Smooth muscle cell (in vitro differentiated cells): Measurements from ENCODE around the gene TMEM108. TPM values are rescaled to one million over a fixed set of nuclear protein-coding genes. Genes with fewer than 3 reads are reported as not detected.

Experiments
- DNase-seq: peaks from one replicate; lab custom pipeline; 2025; ENCODE audit not compliant: unreplicated experiment; lab: John Stamatoyannopoulos, UW
- H2AFZ ChIP-seq: fragments of 200-600 bp; sonication (generic); 2 replicates; pipeline ENCODE4 v1.6.0; 2016; ENCODE audit warnings: antibody characterized with exemption, low read depth, mild to moderate bottlenecking
- H3F3A ChIP-seq: fragments of 200-600 bp; sonication (generic); 2 replicates; pipeline ENCODE4 v1.6.0; 2017; ENCODE audit warnings: antibody characterized with exemption, low read depth
- H3K27ac ChIP-seq: fragments of 200-600 bp; sonication (generic); 2 replicates; pipeline ENCODE4 v1.5.1; 2016; ENCODE audit warnings: low read depth, mild to moderate bottlenecking
- H3K27me3 ChIP-seq: fragments of 200-600 bp; sonication (generic); 2 replicates; pipeline ENCODE4 v1.6.1; 2016; ENCODE audit warnings: low read depth, mild to moderate bottlenecking
- H3K36me3 ChIP-seq: fragments of 200-600 bp; sonication (generic); 2 replicates; pipeline ENCODE4 v1.5.1; 2016; ENCODE audit warnings: low read depth
- H3K4me1 ChIP-seq: fragments of 200-600 bp; sonication (generic); 2 replicates; pipeline ENCODE4 v1.5.1; 2016; ENCODE audit warnings: low read depth
- H3K4me2 ChIP-seq: fragments of 200-600 bp; sonication (generic); 2 replicates; pipeline ENCODE4 v1.6.0; 2016; ENCODE audit warnings: mild to moderate bottlenecking
- H3K4me3 ChIP-seq: fragments of 200-600 bp; sonication (generic); 2 replicates; pipeline ENCODE4 v1.5.1; 2016; ENCODE audit warnings: mild to moderate bottlenecking
- H3K79me2 ChIP-seq: fragments of 200-600 bp; sonication (generic); 2 replicates; pipeline ENCODE4 v1.6.0; 2016; ENCODE audit warnings: low read depth, mild to moderate bottlenecking
- H3K9ac ChIP-seq: fragments of 200-600 bp; sonication (generic); 2 replicates; pipeline ENCODE4 v1.6.0; 2016; ENCODE audit warnings: low read depth
- H3K9me3 ChIP-seq: fragments of 200-600 bp; sonication (generic); replicated peaks from 2 replicates; pipeline ENCODE4 v1.5.1; 2016; ENCODE audit warnings: low read depth
- H4K20me1 ChIP-seq: fragments of 200-600 bp; sonication (generic); 2 replicates; pipeline ENCODE4 v1.6.0; 2016; ENCODE audit warnings: low read depth
- CTCF ChIP-seq: fragments of 200-600 bp; sonication (generic); IDR thresholded peaks from 2 replicates; pipeline ENCODE4 v1.5.1; 2017; ENCODE audit warnings: borderline replicate concordance, mild to moderate bottlenecking, antibody characterized with exemption; ENCODE audit not compliant: insufficient read depth, poor library complexity, severe bottlenecking
- WGBS: methylation state at CpG from one replicate; pipeline ENCODE4 v1.1.7; 2016; ENCODE audit warnings: low lambda C conversion rate; 5-methylcytosine and 5-hydroxymethylcytosine counted together
- polyA plus RNA-seq: library from polyadenylated mRNA; unstranded; fragments of >200 nt; fragmentation: Nextera tagmentation; extraction: Ambion mirVana; gene quantifications from 2 replicates; pipeline ENCODE4 v1.2.1, GENCODE V29; 2016
- total RNA-seq: library from RNA; depleted of rRNA; stranded (reverse); fragments of >200 nt; gene quantifications from 2 replicates; pipeline ENCODE4 v1.2.3, GENCODE V29; 2014

TMEM108 gene
- total and polyA plus RNA-seq, 2 experiments from 2014 or later = 2.4 to 10.8 TPM

GRCh38 chr3:133206921-133207320 lies 168.7 kb downstream of the TMEM108 start:
- Histone ChIP-seq H3K4me1 (peaks cover 22% of the 10 kb centered on the region), H2AFZ (no peak overlapping the region), H3K27ac (no peak overlapping the region), H3K27me3 (no peaks in the 10 kb centered on the region), H3K4me3 (no peak overlapping the region), H3F3A (no peaks in the 10 kb centered on the region), H3K9me3 (no peaks in the 10 kb centered on the region), H3K79me2 (no peaks in the 10 kb centered on the region), H3K9ac (no peak overlapping the region), H3K4me2 (peak overlapping the region; percentile 72), H4K20me1 (peaks cover 4% of the 10 kb centered on the region), H3K36me3 (no peaks in the 10 kb centered on the region)
- no peak for DNase-seq
- TF ChIP-seq CTCF = no peak
- WGBS = 15% methylated on average over 5 of the region's 5 CpGs

GRCh38 chr3:133208184-133208583 lies 170.0 kb downstream of the TMEM108 start:
- no peak for DNase-seq
- Histone ChIP-seq H3F3A (no peaks in the 10 kb centered on the region), H3K4me3 (no peak overlapping the region), H3K9ac (no peak overlapping the region), H3K36me3 (no peaks in the 10 kb centered on the region), H3K4me2 (no peak overlapping the region), H3K79me2 (no peaks in the 10 kb centered on the region), H3K27ac (no peak overlapping the region), H2AFZ (no peak overlapping the region), H3K27me3 (no peaks in the 10 kb centered on the region), H4K20me1 (peaks cover 4% of the 10 kb centered on the region), H3K9me3 (no peaks in the 10 kb centered on the region), H3K4me1 (peaks cover 26% of the 10 kb centered on the region)
- 65% methylated on average over 1 of the region's 1 CpG for WGBS
- no peak for TF ChIP-seq CTCF

- DNase-seq = no peak
- no peak overlapping the region for H3K27ac ChIP-seq
- no peak overlapping the region for H3K9ac ChIP-seq
- H3K4me1 ChIP-seq = peaks cover 26% of the 10 kb centered on the region
- no peaks in the 10 kb centered on the region for H3K27me3 ChIP-seq
- no peak overlapping the region for H2AFZ ChIP-seq
- H3K79me2 ChIP-seq = no peaks in the 10 kb centered on the region
- H4K20me1 ChIP-seq = peaks cover 4% of the 10 kb centered on the region
- H3K36me3 ChIP-seq = no peaks in the 10 kb centered on the region
- H3K4me2 ChIP-seq = peak overlapping the region; percentile 30
- TF ChIP-seq CTCF = no peak
- no peak overlapping the region for H3K4me3 ChIP-seq
- H3K9me3 ChIP-seq = no peaks in the 10 kb centered on the region
- WGBS = 12% methylated on average over 1 of the region's 1 CpG
- H3F3A ChIP-seq = no peaks in the 10 kb centered on the region
Measured at GRCh38 chr3:133209871-133210550, 171.8 kb downstream of the TMEM108 start.

- no peaks in the 10 kb centered on the region for H3K9me3 ChIP-seq
- no peaks in the 10 kb centered on the region for H3F3A ChIP-seq
- no peak overlapping the region for H3K27ac ChIP-seq
- no peak overlapping the region for H3K9ac ChIP-seq
- H3K4me1 ChIP-seq = peaks cover 26% of the 10 kb centered on the region
- no peaks in the 10 kb centered on the region for H3K36me3 ChIP-seq
- peaks cover 4% of the 10 kb centered on the region for H4K20me1 ChIP-seq
- H3K27me3 ChIP-seq = no peaks in the 10 kb centered on the region
- TF ChIP-seq CTCF = no peak
- no peaks in the 10 kb centered on the region for H3K79me2 ChIP-seq
- no peak overlapping the region for H2AFZ ChIP-seq
- DNase-seq = no peak
- WGBS = 82% methylated on average over 4 of the region's 4 CpGs
- H3K4me2 ChIP-seq = no peak overlapping the region
- H3K4me3 ChIP-seq = no peak overlapping the region
Measured at GRCh38 chr3:133210656-133211055, 172.5 kb downstream of the TMEM108 start.
